HUDEP-2 (cell line): Measurements from ENCODE around the gene ERGIC1.
A peak's percentile ranks its signal among the peaks of the same experiment; 100 is the strongest.

Experiments
- DNase-seq, 76 experiments: peaks; one replicate each; lab custom pipeline; 2025; ENCODE audit not compliant: unreplicated experiment in 76 of 76; lab: John Stamatoyannopoulos, UW

ERGIC1 gene

GRCh38 chr5:172939071-172939470, 105.0 kb downstream of the ERGIC1 start:
- peak in 27 of 76 experiments; percentile 2 to 49 (median 14) for DNase-seq

DNA sequence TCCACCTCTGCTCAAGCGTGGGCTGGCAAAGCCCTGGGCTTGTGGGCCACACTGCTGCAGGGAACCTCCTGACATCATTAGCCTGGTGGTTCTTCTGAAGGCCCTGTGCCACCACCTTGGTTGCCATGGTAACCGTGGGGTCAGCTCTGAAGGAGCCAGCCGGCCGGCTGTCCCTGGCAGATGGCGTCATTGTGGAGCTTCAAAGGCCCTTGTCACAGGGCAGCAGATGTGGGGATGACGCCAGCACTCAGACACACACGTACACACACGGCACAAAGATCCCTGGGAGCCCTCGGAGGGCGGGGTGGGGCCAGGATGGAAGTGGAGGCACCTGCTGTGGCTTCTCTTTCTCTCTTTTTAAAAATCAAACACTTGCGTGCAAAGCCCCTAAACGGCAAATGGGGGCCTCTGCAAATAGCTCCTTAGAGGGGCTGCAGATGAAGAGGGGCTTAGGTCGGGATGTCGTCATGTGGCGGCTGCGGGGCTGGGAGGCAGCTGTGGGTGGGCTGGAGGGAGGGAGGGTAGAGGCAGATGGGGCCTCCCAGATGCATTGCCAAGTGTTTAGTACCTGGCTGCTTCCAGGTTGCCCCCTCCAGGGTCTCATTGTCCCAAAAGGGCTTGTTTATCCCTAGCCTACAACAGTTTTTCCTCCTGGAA, 105.7 kb downstream of the ERGIC1 start:
- no peak for DNase-seq

DNA sequence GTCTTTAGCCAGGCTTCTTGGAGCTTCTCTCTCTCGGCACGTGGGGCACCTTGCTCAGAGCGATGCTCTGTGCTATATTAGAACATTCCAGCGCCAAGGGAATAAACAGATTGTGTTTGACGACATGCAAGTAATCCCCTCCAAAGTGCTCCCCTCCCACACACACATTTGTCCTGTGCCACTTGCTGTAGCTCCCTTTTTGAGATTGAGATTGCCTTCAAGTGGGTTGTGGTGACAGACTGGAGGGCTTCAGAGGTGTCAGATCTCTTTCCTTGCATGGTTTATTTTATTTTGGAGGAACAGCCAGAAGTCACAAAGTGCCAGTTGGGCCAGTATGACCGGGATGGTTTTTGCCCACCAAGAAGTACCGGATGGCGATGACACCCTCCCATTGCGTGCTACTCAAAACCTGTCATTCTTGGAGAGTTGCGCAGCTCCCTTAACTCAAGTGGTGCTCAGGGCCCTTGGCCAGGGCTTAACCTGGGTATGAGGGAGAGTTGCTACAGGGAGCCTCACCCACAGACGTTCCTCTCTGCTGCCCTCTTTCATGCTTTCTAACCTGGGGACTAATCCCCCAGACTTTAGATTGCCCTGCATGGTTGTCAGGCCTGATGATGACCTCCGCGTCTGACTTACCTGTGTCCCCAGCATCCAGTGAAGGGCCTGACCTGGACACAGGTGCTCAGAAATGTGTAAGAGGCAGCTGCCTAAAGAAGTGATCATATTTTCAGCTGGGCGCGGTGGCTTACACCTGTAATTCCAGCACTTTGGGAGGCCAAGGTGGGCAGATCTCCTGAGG, 106.4 kb downstream of the ERGIC1 start:
- DNase-seq = no peak

- DNase-seq = peak in 2 of 76 experiments; percentile 3 to 4
Measured at GRCh38 chr5:172941067-172941516, 107.0 kb downstream of the ERGIC1 start.

- DNase-seq = no peak
Measured at GRCh38 chr5:172942556-172942955, 108.5 kb downstream of the ERGIC1 start.

DNA sequence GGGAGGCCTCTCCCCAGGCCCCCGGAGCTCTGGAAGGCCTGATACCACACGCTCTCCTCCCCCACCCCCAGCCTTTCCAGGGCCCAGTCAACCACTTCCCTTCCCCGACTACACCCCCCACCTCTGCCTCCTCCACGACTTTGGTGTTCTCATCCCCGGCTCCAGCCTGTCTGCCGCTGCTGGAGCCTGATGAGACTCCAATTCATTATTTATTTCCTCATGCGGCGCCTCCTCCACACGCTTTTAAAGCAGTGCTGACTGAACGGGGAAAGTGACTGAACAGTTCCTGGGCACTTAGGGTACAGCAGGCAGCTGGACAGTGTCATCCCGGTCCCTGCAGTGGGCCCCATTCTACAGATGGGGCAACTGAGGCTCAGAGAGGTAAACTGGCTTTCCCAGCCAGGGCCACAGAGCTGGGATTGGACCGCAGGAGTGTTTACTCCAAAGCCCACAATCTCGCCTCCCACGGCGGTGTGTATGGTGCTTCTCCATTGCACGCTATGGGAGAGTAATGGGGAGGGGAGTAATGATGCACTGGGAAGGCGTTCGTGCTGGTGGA, 109.3 kb downstream of the ERGIC1 start:
- no peak for DNase-seq

DNA sequence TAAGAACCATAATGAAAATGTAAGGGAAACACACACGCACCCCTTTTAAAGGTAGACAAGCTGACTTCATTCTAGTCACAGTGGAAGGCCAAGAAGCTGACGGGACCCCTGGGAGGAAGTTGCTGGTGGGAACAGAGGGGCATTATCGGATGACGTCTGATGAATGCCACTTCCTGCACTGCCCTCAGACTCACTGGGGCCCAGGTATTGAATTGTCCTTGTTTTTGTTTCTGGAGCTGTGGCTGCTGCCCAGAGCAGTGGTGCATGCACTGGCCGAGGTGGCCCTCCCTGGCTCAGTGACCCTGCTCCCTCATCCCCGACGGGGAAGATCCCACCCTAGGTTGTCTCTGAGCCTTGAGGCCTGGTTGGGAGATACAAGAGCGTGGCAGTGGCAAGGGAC, 109.9 kb downstream of the ERGIC1 start:
- no peak for DNase-seq

DNA sequence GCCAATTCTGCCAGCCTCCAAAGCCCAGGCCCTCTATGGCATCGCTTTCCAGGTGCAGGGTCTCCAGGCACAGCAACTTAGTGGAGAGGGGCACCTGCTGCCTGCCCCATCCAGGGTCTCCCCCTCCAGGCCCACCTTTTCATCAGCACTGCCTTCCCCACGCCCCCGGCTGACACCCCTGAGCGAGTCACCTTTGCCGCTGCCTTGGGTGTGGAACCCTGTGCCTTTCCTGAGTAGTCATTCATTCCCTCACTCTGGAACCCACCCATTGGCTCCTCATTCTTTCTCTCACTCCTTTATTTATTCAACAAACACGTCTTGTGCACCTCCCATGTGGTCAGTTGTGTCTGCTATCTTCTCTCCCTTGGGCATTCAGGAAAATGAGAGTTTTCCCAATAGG, 110.7 kb downstream of the ERGIC1 start:
- no peak for DNase-seq

- DNase-seq = no peak
Measured at GRCh38 chr5:172945151-172945550, 111.1 kb downstream of the ERGIC1 start.

DNA sequence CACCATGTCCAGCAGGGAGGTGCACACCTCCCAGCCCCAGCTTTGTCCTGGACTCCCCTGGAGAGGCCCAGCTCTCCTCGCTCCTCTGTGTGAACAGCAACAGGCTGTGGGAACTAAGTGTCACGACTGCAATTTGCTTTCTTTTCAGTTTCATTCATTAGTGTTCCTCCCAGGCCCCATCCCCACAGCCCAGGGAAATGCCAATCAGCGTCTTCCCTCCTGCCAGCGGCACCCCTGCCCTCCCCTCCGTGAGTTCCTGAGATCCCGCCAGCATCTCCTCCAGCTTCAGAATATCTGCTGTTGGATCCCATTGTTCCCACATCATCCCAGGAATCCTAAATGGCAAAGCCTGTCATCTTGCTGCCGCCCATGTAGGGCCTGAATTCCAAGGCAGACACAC, 112.1 kb downstream of the ERGIC1 start:
- no peak for DNase-seq

DNA sequence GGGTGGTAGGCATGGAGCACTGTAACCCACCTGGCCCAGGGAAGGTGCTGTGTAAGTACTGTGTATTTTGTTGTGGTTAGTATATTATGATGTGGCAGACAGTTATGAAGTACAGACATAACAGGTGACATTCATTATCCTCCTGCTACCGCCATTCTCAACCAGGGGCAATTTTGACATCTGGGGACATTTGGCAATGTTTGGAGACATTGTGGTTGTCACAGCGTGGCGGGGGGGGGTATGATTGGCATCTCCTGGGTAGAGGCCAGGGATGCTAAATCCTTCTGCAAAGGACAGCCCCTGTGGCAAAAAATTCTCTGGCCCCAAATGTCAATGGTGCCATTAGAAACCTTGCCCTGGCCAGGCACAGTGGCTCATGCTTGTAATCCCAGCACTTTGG, 115.4 kb downstream of the ERGIC1 start:
- no peak for DNase-seq

GRCh38 chr5:172950176-172950965, 116.3 kb downstream of the ERGIC1 start:
- DNase-seq = no peak

GRCh38 chr5:172951371-172952033, 117.5 kb downstream of the ERGIC1 start:
- no peak for DNase-seq

GRCh38 chr5:172952034-172952511, 118.0 kb downstream of the ERGIC1 start:
- DNase-seq = no peak

GRCh38 chr5:172953776-172954675, 120.0 kb downstream of the ERGIC1 start:
- no peak for DNase-seq

- no peak for DNase-seq
Measured at GRCh38 chr5:172954751-172955159, 120.7 kb downstream of the ERGIC1 start.

- DNase-seq = no peak
Measured at GRCh38 chr5:172956228-172956627, 122.2 kb downstream of the ERGIC1 start.

GRCh38 chr5:172956936-172957335, 122.9 kb downstream of the ERGIC1 start:
- DNase-seq = no peak

DNA sequence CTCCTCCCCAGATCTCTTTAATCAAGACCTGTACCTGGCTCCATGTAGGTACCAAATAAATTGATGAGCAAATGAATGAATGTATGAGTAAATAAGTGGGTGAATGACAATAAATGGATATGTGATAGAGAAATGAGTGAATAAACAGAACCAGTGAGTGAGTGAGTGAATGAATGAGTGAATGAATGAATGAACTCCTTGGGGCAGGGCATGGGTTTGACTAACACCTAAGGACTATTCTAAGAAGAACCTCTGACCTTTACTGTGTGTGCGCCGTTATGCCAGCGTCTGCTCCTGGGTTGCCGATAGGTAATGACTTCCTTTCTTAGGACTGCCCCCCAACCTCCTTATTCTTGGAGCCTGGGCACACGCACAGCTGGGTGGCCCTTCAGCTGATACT, 123.4 kb downstream of the ERGIC1 start:
- DNase-seq = no peak
